Keratinocyte (primary cell): ENCODE data around the gene FAM174B.

Source experiments
- CTCF ChIP-seq, 3 experiments: IDR thresholded peaks in 1 of 3; conservative IDR thresholded peaks in 1 of 3; optimal IDR thresholded peaks in 1 of 3; 2 replicates in 2 of 3; 3 replicates in 1 of 3; pipeline versions ENCODE3 to v1.5.1; 2011; ENCODE audit warnings: low read length in 3 of 3, mild to moderate bottlenecking in 3 of 3, moderate library complexity in 2 of 3, control low read depth in 1 of 3, inconsistent platforms in 1 of 3; ENCODE audit not compliant: insufficient read depth in 2 of 3; ENCODE audit errors: extremely low read depth in 1 of 3
- EZH2 ChIP-seq: IDR thresholded peaks from one replicate; pipeline ENCODE4 v1.6.1; 2012; ENCODE audit warnings: inconsistent platforms, mild to moderate bottlenecking, low read length, moderate library complexity

DNA sequence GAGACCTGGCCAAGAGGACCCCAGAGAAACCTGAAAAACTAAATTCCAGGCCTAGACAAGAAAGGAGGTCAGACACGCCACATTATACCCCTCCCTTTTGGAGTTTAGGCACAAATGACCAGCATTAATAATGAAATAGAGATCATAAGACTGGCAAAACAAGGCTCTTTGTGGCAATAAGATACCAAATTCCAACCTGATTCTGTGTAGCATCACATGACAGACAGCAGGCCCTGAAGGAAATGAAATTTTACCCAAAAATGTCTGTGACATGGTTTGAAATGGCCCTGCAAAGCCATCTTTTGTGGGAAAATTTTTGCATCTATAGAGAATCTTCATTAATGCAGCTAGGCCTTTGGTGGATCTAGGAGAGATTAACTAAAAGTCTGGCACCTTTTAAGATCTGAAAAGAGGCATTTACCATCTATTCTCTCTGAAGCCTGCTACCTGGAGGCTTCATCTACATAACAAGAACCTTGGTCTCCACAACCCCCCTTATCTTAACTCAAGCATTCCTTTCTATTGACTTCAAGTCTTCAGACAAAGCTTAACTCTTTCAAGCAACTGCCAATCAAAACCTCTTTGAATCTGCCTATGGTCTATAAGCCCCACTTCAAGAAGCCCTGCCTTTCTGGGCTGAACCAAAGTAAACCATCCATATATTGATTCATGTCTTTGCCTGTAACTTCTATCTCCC is 8.0 kb downstream of the FAM174B start:
- TF ChIP-seq EZH2 (no peak), CTCF (optimal IDR thresholded peaks at IDR 0.05 in 1 of 3, IDR thresholded peaks at IDR 0.05 in 1 of 3, conservative IDR thresholded peaks at IDR 0.05 in 1 of 3; ENCODE audit: extremely low read depth in 1 of 3, insufficient read depth in 2 of 3, low read length in 3 of 3) (no peak)
